ENCODE measurements around the gene PSTPIP1.

PSTPIP1 gene

GRCh38 chr15:77018796-77019505 lies 24.0 kb downstream of the PSTPIP1 start:
- ATAC-seq: no peak
- DNase-seq: no peak

GRCh38 chr15:77019521-77020331 lies 24.8 kb downstream of the PSTPIP1 start:
- DNase-seq: peak; percentile 71
- ATAC-seq: peak; percentile 67

GRCh38 chr15:77020348-77021087 lies 25.6 kb downstream of the PSTPIP1 start:
- no peak for ATAC-seq

GRCh38 chr15:77021088-77021481 lies 26.2 kb downstream of the PSTPIP1 start:
- DNase-seq (no peak), ATAC-seq (no peak)

More at GRCh38 chr15:77020348-77021087, 25.6 kb downstream of the PSTPIP1 start:
- DNase-seq: no peak

GRCh38 chr15:77021803-77022381 lies 27.0 kb downstream of the PSTPIP1 start:
- DNase-seq (peak; percentile 66), ATAC-seq (peak; percentile 61)

GRCh38 chr15:77022646-77023575 lies 28.0 kb downstream of the PSTPIP1 start:
- DNase-seq (no peak), ATAC-seq (no peak)

GRCh38 chr15:77023576-77024272 lies 28.8 kb downstream of the PSTPIP1 start:
- peak; percentile 12 for DNase-seq
- ATAC-seq: no peak

GRCh38 chr15:77024273-77025082 lies 29.6 kb downstream of the PSTPIP1 start:
- ATAC-seq: no peak
- peak; percentile 84 for DNase-seq

GRCh38 chr15:77025083-77025901 lies 30.4 kb downstream of the PSTPIP1 start:
- peak; percentile 2 for DNase-seq
- ATAC-seq: no peak

GRCh38 chr15:77025941-77026411 lies 31.1 kb downstream of the PSTPIP1 start:
- DNase-seq (peak; percentile 1), ATAC-seq (no peak)

- peak; percentile 1 for DNase-seq
- ATAC-seq: no peak
Observed at GRCh38 chr15:77026501-77027110, 31.7 kb downstream of the PSTPIP1 start.

GRCh38 chr15:77027111-77027696 lies 32.3 kb downstream of the PSTPIP1 start:
- ATAC-seq: no peak
- peak; percentile 2 for DNase-seq

- ATAC-seq (no peak), DNase-seq (peak; percentile 2)
Observed at GRCh38 chr15:77027697-77028450, 32.9 kb downstream of the PSTPIP1 start.

GRCh38 chr15:77028451-77029165 lies 33.7 kb downstream of the PSTPIP1 start:
- DNase-seq (no peak), ATAC-seq (no peak)

- DNase-seq: peak; percentile 4
- ATAC-seq: no peak
Observed at GRCh38 chr15:77029166-77030047, 34.5 kb downstream of the PSTPIP1 start.
